Endothelial cell of umbilical vein (primary cell): ENCODE data around the gene PEX10. TPM values are rescaled to one million over a fixed set of nuclear protein-coding genes. Genes with fewer than 3 reads are reported as not detected.
A peak's percentile ranks its signal among the peaks of the same experiment; 100 is the strongest.

Experiments
- BruUV-seq: library from RNA; stranded (reverse); fragments of 400-500 nt; replicated peaks from 2 replicates; lab custom pipeline; 2021; lab: Mats Ljungman, UMichigan
- CTCF ChIA-PET: fragments of 300-600, 350-600 bp; sonication (Branson Sonifier 250); formaldehyde crosslinking; loops from one replicate; lab custom pipeline; 2021; ENCODE audit warnings: antibody characterized with exemption, inconsistent platforms; lab: Charles Lee
- POLR2A ChIA-PET: fragments of 300-600, 350-600 bp; sonication (Branson Sonifier 250); formaldehyde crosslinking; loops from one replicate; lab custom pipeline; 2021; ENCODE audit warnings: antibody characterized with exemption, inconsistent platforms; lab: Charles Lee
- DNase-seq: peaks from one replicate; pipeline ENCODE4 v3.0.0-alpha.2; 2011; ENCODE audit warnings: low read depth, low spot score
- FAIRE-seq: peaks from 2 replicates; lab custom pipeline; 2011; peaks lifted over from hg19 to GRCh38; lab: Jason Lieb, UNC
- H2AFZ ChIP-seq: 2 replicates; pipeline ENCODE4 v1.6.0; 2012; ENCODE audit warnings: low read depth, low read length, control low read depth, inconsistent platforms
- H3K27ac ChIP-seq: 2 replicates; pipeline ENCODE4 v1.5.1; 2011; ENCODE audit warnings: low read depth, mild to moderate bottlenecking, control low read depth, low read length, moderate library complexity; ENCODE audit not compliant: insufficient read depth
- H3K27me3 ChIP-seq, 2 experiments: 2 replicates each; pipeline versions ENCODE4 v1.6.0 to v1.6.1; 2011; ENCODE audit warnings: low read length in 2 of 2, mixed read lengths in 1 of 2; ENCODE audit not compliant: control insufficient read depth in 2 of 2, insufficient read depth in 2 of 2
- H3K36me3 ChIP-seq, 2 experiments: 2 replicates in 1 of 2; 3 replicates in 1 of 2; pipeline ENCODE4 v1.5.1; 2011; ENCODE audit warnings: low read length in 2 of 2, mild to moderate bottlenecking in 1 of 2, moderate library complexity in 1 of 2; ENCODE audit not compliant: control insufficient read depth in 2 of 2, insufficient read depth in 2 of 2; ENCODE audit errors: extremely low read depth in 1 of 2
- H3K4me1 ChIP-seq: 3 replicates; pipeline ENCODE4 v1.5.1; 2011; ENCODE audit warnings: mild to moderate bottlenecking, low read length; ENCODE audit not compliant: control insufficient read depth, insufficient read depth; ENCODE audit errors: extremely low read depth
- H3K4me2 ChIP-seq: 2 replicates; pipeline ENCODE4 v1.6.1; 2011; ENCODE audit warnings: low read length, control low read depth, mixed read lengths; ENCODE audit not compliant: insufficient read depth
- H3K4me3 ChIP-seq, 3 experiments: fragments of 200-600 bp in 1 of 3; sonication (generic), shearing (Covaris generic) in 1 of 3; replicated peaks in 1 of 3; 2 replicates each; pipeline ENCODE4 v1.5.1; 2011 to 2016; ENCODE audit warnings: control low read depth in 3 of 3, low read length in 3 of 3, mild to moderate bottlenecking in 2 of 3, inconsistent platforms in 1 of 3, low read depth in 1 of 3, moderate library complexity in 1 of 3; ENCODE audit not compliant: insufficient read depth in 1 of 3
- H3K79me2 ChIP-seq: 2 replicates; pipeline ENCODE4 v1.6.0; 2012; ENCODE audit warnings: low read length, inconsistent platforms; ENCODE audit not compliant: control insufficient read depth, insufficient read depth
- H3K9ac ChIP-seq: replicated peaks from 2 replicates; pipeline ENCODE3; 2011; ENCODE audit warnings: low read length, control low read depth; ENCODE audit not compliant: insufficient read depth; ENCODE audit errors: extremely low read depth
- H3K9me1 ChIP-seq: replicated peaks from 3 replicates; pipeline ENCODE4 v1.6.0; 2011; ENCODE audit warnings: mild to moderate bottlenecking, low read length; ENCODE audit not compliant: control insufficient read depth, insufficient read depth; ENCODE audit errors: extremely low read depth
- H3K9me3 ChIP-seq: replicated peaks from 2 replicates; pipeline ENCODE4 v1.5.1; 2012; ENCODE audit warnings: low read length, inconsistent platforms; ENCODE audit not compliant: control insufficient read depth, insufficient read depth
- H4K20me1 ChIP-seq: replicated peaks from 2 replicates; pipeline ENCODE3; 2011; ENCODE audit warnings: mild to moderate bottlenecking, low read length; ENCODE audit not compliant: control insufficient read depth, insufficient read depth; ENCODE audit errors: extremely low read depth
- CTCF ChIP-seq, 2 donors: IDR thresholded peaks; 1 replicate in 1 of 2; 2 replicates in 1 of 2; pipeline ENCODE4 v1.5.1; 2011; ENCODE audit warnings: low read length in 2 of 2, mild to moderate bottlenecking in 2 of 2, moderate library complexity in 2 of 2, control low read depth in 1 of 2, inconsistent platforms in 1 of 2, low read depth in 1 of 2; ENCODE audit not compliant: insufficient read depth in 1 of 2; ENCODE audit errors: extremely low read depth in 1 of 2
- EZH2 ChIP-seq: IDR thresholded peaks from 2 replicates; pipeline ENCODE4 v1.6.1; 2012; ENCODE audit warnings: borderline replicate concordance, low read depth, mild to moderate bottlenecking, moderate library complexity, low read length, inconsistent platforms; ENCODE audit not compliant: severe bottlenecking
- FOS ChIP-seq: IDR thresholded peaks from 2 replicates; pipeline ENCODE4 v1.6.1; 2011; ENCODE audit warnings: mild to moderate bottlenecking, low read length, moderate library complexity, borderline replicate concordance; ENCODE audit not compliant: insufficient read depth
- GATA2 ChIP-seq: IDR thresholded peaks from 2 replicates; pipeline ENCODE4 v1.7.0; 2011; ENCODE audit warnings: low read depth, mild to moderate bottlenecking, moderate library complexity, mixed read lengths, low read length; ENCODE audit not compliant: insufficient read length, insufficient read depth
- JUN ChIP-seq: IDR thresholded peaks from 2 replicates; pipeline ENCODE4 v1.6.1; 2011; ENCODE audit warnings: borderline replicate concordance, low read depth; ENCODE audit not compliant: insufficient read length, insufficient read depth
- MYC ChIP-seq: IDR thresholded peaks from one replicate; pipeline ENCODE4 v1.6.1; 2011; ENCODE audit warnings: mild to moderate bottlenecking, low read depth, low read length
- POLR2A ChIP-seq: IDR thresholded peaks from 2 replicates; pipeline ENCODE4 v1.6.1; 2012; ENCODE audit warnings: low read depth, mild to moderate bottlenecking, control low read depth, low read length
- POLR2AphosphoS5 ChIP-seq: IDR thresholded peaks from 2 replicates; pipeline ENCODE4 v1.6.1; 2012; ENCODE audit warnings: low read depth, mild to moderate bottlenecking, control low read depth, low read length, moderate library complexity; ENCODE audit not compliant: insufficient read depth
- dilution Hi-C: fragments of 300-500 bp; cut with MboI; formaldehyde crosslinking; loops from one replicate; pipeline ENCODE4 v1.15.0; 2019; ENCODE audit warnings: low sequenced_read_pairs; ENCODE audit not compliant: extremely low pct_ligation_motif_present
- intact Hi-C: fragments of 100-400 bp; cut with micrococcal nuclease; formaldehyde crosslinking; loops from one replicate; pipeline ENCODE4 v1.10.0; 2022
- polyA plus RNA-seq, 4 experiments: library from polyadenylated mRNA; depleted of rRNA in 3 of 4; stranded (reverse) in 3 of 4; unstranded in 1 of 4; fragments of >200 nt; gene quantifications; 2 replicates each; pipeline versions ENCODE4 v1.2.1 to v1.2.3, GENCODE V29; 2011 to 2012; ENCODE audit warnings: missing spikeins in 1 of 4
- total RNA-seq: library from RNA; stranded (reverse); gene quantifications from 2 replicates; pipeline ENCODE4 v1.2.3, GENCODE V29; 2021
- TF ChIP-seq, protein P1 (sequence below): IDR thresholded peaks from 2 replicates; pipeline ENCODE4 v1.6.1; 2011; ENCODE audit not compliant: insufficient read depth, insufficient read length

The PEX10 gene
- total and polyA plus RNA-seq, 2 donors (not counting 3 experiments of a cell fraction or from before 2014, with no cell fraction given), result 25.1 to 26.7 TPM

GRCh38 chr1:2452201-2452931 is 40.0 kb upstream of the PEX10 start:
- H4K20me1 ChIP-seq, result no peaks in the 10 kb centered on the region
- DNase-seq (no peak), FAIRE-seq (peak; percentile 12)
- dilution Hi-C loops, result no loop called here
- ChIA-PET POLR2A (no interaction called here), CTCF (interaction anchor here (0.6 to 0.8 kb wide), 2 partner anchors 36 to 96 kb away, joined by 3 read pairs; no protein-coding TSS in a partner anchor)
- H2AFZ ChIP-seq, result peak overlapping the region; percentile 32
- peak overlapping the region; percentile 17 for H3K9ac ChIP-seq
- H3K27me3 ChIP-seq, result no peaks in the 10 kb centered on the region
- peak overlapping the region; percentile 90 for H3K27ac ChIP-seq
- TSS peak; percentile 80 for BruUV-seq
- H3K9me1 ChIP-seq, result no peaks in the 10 kb centered on the region
- no peak overlapping the region for H3K4me3 ChIP-seq
- no peaks in the 10 kb centered on the region for H3K9me3 ChIP-seq
- peaks cover 27% of the 10 kb centered on the region for H3K4me1 ChIP-seq
- intact Hi-C loops, result loop anchor here (2.0 kb wide), 2 partner anchors 40 to 94 kb away; partner anchors contain the start of gene PEX10
- H3K36me3 ChIP-seq, result no peaks in the 10 kb centered on the region
- no peaks in the 10 kb centered on the region for H3K79me2 ChIP-seq
- TF ChIP-seq GATA2 (no peak), MYC (no peak), JUN (no peak), POLR2AphosphoS5 (no peak), CTCF (IDR thresholded peaks at IDR 0.05; ENCODE audit: extremely low read depth in 1 of 2, insufficient read depth in 1 of 2, low read depth in 1 of 2, low read length in 2 of 2) (no peak), EZH2 (no peak), POLR2A (no peak), FOS (no peak)
- TF ChIP-seq, protein P1, sequence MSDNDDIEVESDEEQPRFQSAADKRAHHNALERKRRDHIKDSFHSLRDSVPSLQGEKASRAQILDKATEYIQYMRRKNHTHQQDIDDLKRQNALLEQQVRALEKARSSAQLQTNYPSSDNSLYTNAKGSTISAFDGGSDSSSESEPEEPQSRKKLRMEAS, result no peak
- H3K4me2 ChIP-seq, result no peak overlapping the region
